HUES64 (cell line): ENCODE measurements around the gene RGS14.

Experiments
- H3K27ac ChIP-seq: 2 replicates; pipeline ENCODE4 v1.7.0; 2013; ENCODE audit warnings: low read depth, low read length, inconsistent platforms
- H3K27me3 ChIP-seq: 2 replicates; pipeline ENCODE4 v1.6.1; 2013; ENCODE audit warnings: mild to moderate bottlenecking, low read length; ENCODE audit not compliant: insufficient read depth
- H3K36me3 ChIP-seq: 2 replicates; pipeline ENCODE4 v1.6.1; 2013; ENCODE audit warnings: mild to moderate bottlenecking, low read length; ENCODE audit not compliant: insufficient read depth
- H3K4me1 ChIP-seq: 2 replicates; pipeline ENCODE4 v1.6.1; 2013; ENCODE audit warnings: mild to moderate bottlenecking, low read length, moderate library complexity; ENCODE audit not compliant: insufficient read depth
- H3K4me3 ChIP-seq: 2 replicates; pipeline ENCODE4 v1.5.1; 2013; ENCODE audit warnings: mild to moderate bottlenecking, low read length, moderate library complexity
- H3K9ac ChIP-seq: 2 replicates; pipeline ENCODE4 v1.6.1; 2013; ENCODE audit warnings: mild to moderate bottlenecking, low read depth, low read length
- H3K9me3 ChIP-seq: 2 replicates; pipeline ENCODE4 v1.6.1; 2013; ENCODE audit warnings: low read depth, low read length; ENCODE audit not compliant: insufficient read depth
- WGBS: fragments of 150-250, 120-280 bp; methylation state at CpG from one replicate; pipeline ENCODE4 v1.1.7; 2013; ENCODE audit warnings: missing lambda C conversion rate; 5-methylcytosine and 5-hydroxymethylcytosine counted together

The RGS14 gene

GRCh38 chr5:177366528-177367322 lies 9.0 kb downstream of the RGS14 start:
- WGBS: 2% methylated on average over 36 of the region's 36 CpGs
- Histone ChIP-seq H3K4me1 (peaks cover 16% of the 10 kb centered on the region), H3K4me3 (peak overlapping the region; percentile 73), H3K27me3 (peaks cover 25% of the 10 kb centered on the region), H3K27ac (peak overlapping the region; percentile 89), H3K36me3 (no peaks in the 10 kb centered on the region), H3K9me3 (no peaks in the 10 kb centered on the region), H3K9ac (peak overlapping the region; percentile 76)

DNA sequence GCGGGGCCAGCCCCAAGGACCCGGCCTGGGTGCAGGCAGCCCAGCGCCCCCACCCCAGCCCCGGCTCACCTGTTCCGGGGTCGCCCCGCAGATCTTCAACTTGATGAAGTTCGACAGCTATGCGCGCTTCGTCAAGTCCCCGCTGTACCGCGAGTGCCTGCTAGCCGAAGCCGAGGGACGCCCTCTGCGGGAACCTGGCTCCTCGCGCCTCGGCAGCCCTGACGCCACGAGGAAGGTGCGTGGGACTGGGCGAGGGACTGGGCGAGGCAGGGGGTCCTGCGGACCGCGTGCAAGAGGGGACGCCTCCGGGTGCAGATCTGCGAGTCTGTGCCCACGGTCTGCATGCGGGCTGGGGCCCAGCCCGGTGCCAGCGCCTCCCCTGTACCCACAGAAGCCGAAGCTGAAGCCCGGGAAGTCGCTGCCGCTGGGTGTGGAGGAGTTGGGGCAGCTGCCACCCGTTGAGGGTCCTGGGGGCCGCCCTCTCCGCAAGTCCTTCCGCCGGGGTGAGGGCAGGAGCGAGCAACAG lies 9.7 kb downstream of the RGS14 start:
- Histone ChIP-seq H3K27me3 (peaks cover 20% of the 10 kb centered on the region), H3K9me3 (no peaks in the 10 kb centered on the region), H3K4me3 (peak overlapping the region; percentile 73), H3K27ac (no peak overlapping the region), H3K36me3 (no peaks in the 10 kb centered on the region), H3K4me1 (peaks cover 12% of the 10 kb centered on the region), H3K9ac (peak overlapping the region; percentile 48; the same call in 1 of the 2 replicates)
- 35% methylated on average over 46 of the region's 46 CpGs for WGBS

GRCh38 chr5:177367981-177368868 lies 10.5 kb downstream of the RGS14 start:
- Histone ChIP-seq H3K4me3 (peak overlapping the region; percentile 73; the same call in 1 of the 2 replicates), H3K27ac (no peak overlapping the region), H3K9me3 (no peaks in the 10 kb centered on the region), H3K4me1 (peaks cover 11% of the 10 kb centered on the region), H3K27me3 (peaks cover 17% of the 10 kb centered on the region), H3K36me3 (no peaks in the 10 kb centered on the region), H3K9ac (no peak overlapping the region; the same call in 1 of the 2 replicates)
- 93% methylated on average over 29 of the region's 29 CpGs for WGBS

- H3K27ac ChIP-seq: no peak overlapping the region
- no peak overlapping the region for H3K4me3 ChIP-seq
- peaks cover 17% of the 10 kb centered on the region for H3K27me3 ChIP-seq
- no peak overlapping the region for H3K9ac ChIP-seq
- no peaks in the 10 kb centered on the region for H3K36me3 ChIP-seq
- H3K4me1 ChIP-seq: peaks cover 17% of the 10 kb centered on the region
- WGBS: 72% methylated on average over 5 of the region's 5 CpGs
- no peaks in the 10 kb centered on the region for H3K9me3 ChIP-seq
Measured at GRCh38 chr5:177368869-177369644, 11.3 kb downstream of the RGS14 start.

- H3K9ac ChIP-seq: no peak overlapping the region
- peaks cover 17% of the 10 kb centered on the region for H3K27me3 ChIP-seq
- peaks cover 18% of the 10 kb centered on the region for H3K4me1 ChIP-seq
- no peak overlapping the region for H3K4me3 ChIP-seq
- 85% methylated on average over 11 of the region's 11 CpGs for WGBS
- no peaks in the 10 kb centered on the region for H3K36me3 ChIP-seq
- H3K9me3 ChIP-seq: no peaks in the 10 kb centered on the region
- peak overlapping the region; percentile 51; the same call in 1 of the 2 replicates for H3K27ac ChIP-seq
Measured at GRCh38 chr5:177369645-177370440, 12.1 kb downstream of the RGS14 start.

GRCh38 chr5:177370488-177371119 lies 12.9 kb downstream of the RGS14 start:
- peak overlapping the region; percentile 51; the same call in 1 of the 2 replicates for H3K27ac ChIP-seq
- peak overlapping the region; percentile 58 for H3K4me3 ChIP-seq
- H3K9ac ChIP-seq: peak overlapping the region; percentile 81; the same call in 1 of the 2 replicates
- 7% methylated on average over 40 of the region's 42 CpGs for WGBS
- peaks cover 17% of the 10 kb centered on the region for H3K27me3 ChIP-seq
- H3K4me1 ChIP-seq: peaks cover 18% of the 10 kb centered on the region
- H3K36me3 ChIP-seq: no peaks in the 10 kb centered on the region
- H3K9me3 ChIP-seq: no peaks in the 10 kb centered on the region

- WGBS: 53% methylated on average over 26 of the region's 26 CpGs
- Histone ChIP-seq H3K9ac (peak overlapping the region; percentile 81), H3K4me3 (peak overlapping the region; percentile 58), H3K27me3 (peaks cover 17% of the 10 kb centered on the region), H3K9me3 (no peaks in the 10 kb centered on the region), H3K4me1 (peaks cover 14% of the 10 kb centered on the region), H3K27ac (peak overlapping the region; percentile 55; the same call in 1 of the 2 replicates), H3K36me3 (no peaks in the 10 kb centered on the region)
Measured at GRCh38 chr5:177371120-177372033, 13.7 kb downstream of the RGS14 start.

- H3K27me3 ChIP-seq: peaks cover 16% of the 10 kb centered on the region
- H3K36me3 ChIP-seq: no peaks in the 10 kb centered on the region
- H3K9me3 ChIP-seq: no peaks in the 10 kb centered on the region
- no peak overlapping the region for H3K27ac ChIP-seq
- no peak overlapping the region for H3K4me3 ChIP-seq
- WGBS: 93% methylated on average over 12 of the region's 12 CpGs
- H3K9ac ChIP-seq: no peak overlapping the region
- H3K4me1 ChIP-seq: peaks cover 12% of the 10 kb centered on the region; the same call in 1 of the 2 replicates
Measured at GRCh38 chr5:177372034-177372896, 14.5 kb downstream of the RGS14 start.
